HG03354 (cell line): ENCODE measurements around the gene ZDHHC14.

Experiments used
- ATAC-seq: cut with Tn5 transposase; IDR thresholded peaks from one replicate; pipeline ENCODE4 v1.9.1; 2021; ENCODE audit warnings: mild to moderate bottlenecking; ENCODE audit not compliant: unreplicated experiment, poor library complexity, severe bottlenecking

The ZDHHC14 gene

GRCh38 chr6:157667211-157668008, 286.4 kb downstream of the ZDHHC14 start:
- ATAC-seq: no peak

GRCh38 chr6:157668009-157668401, 287.0 kb downstream of the ZDHHC14 start:
- ATAC-seq: no peak

- no peak for ATAC-seq
Measured at GRCh38 chr6:157668713-157669112, 287.7 kb downstream of the ZDHHC14 start.

GRCh38 chr6:157669323-157669722, 288.3 kb downstream of the ZDHHC14 start:
- ATAC-seq: no peak

- ATAC-seq: no peak
Measured at GRCh38 chr6:157669747-157670216, 288.8 kb downstream of the ZDHHC14 start.

- ATAC-seq: no peak
Measured at GRCh38 chr6:157670466-157671186, 289.6 kb downstream of the ZDHHC14 start.

- ATAC-seq: no peak
Measured at GRCh38 chr6:157672726-157673412, 291.9 kb downstream of the ZDHHC14 start.

- no peak for ATAC-seq
Measured at GRCh38 chr6:157673596-157673995, 292.6 kb downstream of the ZDHHC14 start.

- ATAC-seq: no peak
Measured at GRCh38 chr6:157674061-157674460, 293.1 kb downstream of the ZDHHC14 start.

- no peak for ATAC-seq
Measured at GRCh38 chr6:157675831-157676230, 294.8 kb downstream of the ZDHHC14 start.

- no peak for ATAC-seq
Measured at GRCh38 chr6:157676241-157676640, 295.3 kb downstream of the ZDHHC14 start.

GRCh38 chr6:157677235-157677634, 296.2 kb downstream of the ZDHHC14 start:
- no peak for ATAC-seq

GRCh38 chr6:157679605-157680580, 298.9 kb downstream of the ZDHHC14 start:
- no peak for ATAC-seq

GRCh38 chr6:157681041-157681650, 300.2 kb downstream of the ZDHHC14 start:
- ATAC-seq: no peak

- ATAC-seq: no peak
Measured at GRCh38 chr6:157682856-157683481, 302.0 kb downstream of the ZDHHC14 start.

GRCh38 chr6:157683707-157684106, 302.7 kb downstream of the ZDHHC14 start:
- ATAC-seq: no peak

GRCh38 chr6:157684620-157685299, 303.8 kb downstream of the ZDHHC14 start:
- no peak for ATAC-seq
